Measurements from ENCODE around the gene ANKRD23.

- TF ChIP-seq CTCF (IDR thresholded peaks at IDR 0.05), result no peak
- no peak for TF ChIP-seq POLR2A (IDR thresholded peaks at IDR 0.05)
Observed at GRCh38 chr2:96859099-96859649, 15.4 kb upstream of the ANKRD23 start.
